Measurements from ENCODE around the gene COL25A1.

COL25A1 gene

DNA sequence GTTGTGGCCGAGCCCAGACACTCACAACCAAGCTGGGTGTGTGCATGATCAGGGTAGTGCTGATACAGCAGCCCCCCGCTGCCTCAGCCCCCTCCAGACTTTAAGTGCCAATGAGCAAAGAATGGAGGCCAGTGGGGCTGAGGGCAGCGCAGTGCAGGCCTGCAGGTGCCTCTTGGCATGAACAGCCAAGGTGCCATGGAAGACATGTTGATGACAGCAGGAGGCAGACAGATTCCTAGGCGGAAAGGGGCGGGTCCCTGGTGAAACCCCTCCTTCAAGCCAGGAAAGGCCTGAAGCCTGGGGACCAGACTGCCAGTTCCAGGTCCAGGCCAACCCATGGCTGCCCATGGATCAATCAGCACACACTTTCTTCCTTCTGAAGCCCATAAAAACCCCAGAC, 286.3 kb downstream of the COL25A1 start:
- TF ChIP-seq, protein P1, sequence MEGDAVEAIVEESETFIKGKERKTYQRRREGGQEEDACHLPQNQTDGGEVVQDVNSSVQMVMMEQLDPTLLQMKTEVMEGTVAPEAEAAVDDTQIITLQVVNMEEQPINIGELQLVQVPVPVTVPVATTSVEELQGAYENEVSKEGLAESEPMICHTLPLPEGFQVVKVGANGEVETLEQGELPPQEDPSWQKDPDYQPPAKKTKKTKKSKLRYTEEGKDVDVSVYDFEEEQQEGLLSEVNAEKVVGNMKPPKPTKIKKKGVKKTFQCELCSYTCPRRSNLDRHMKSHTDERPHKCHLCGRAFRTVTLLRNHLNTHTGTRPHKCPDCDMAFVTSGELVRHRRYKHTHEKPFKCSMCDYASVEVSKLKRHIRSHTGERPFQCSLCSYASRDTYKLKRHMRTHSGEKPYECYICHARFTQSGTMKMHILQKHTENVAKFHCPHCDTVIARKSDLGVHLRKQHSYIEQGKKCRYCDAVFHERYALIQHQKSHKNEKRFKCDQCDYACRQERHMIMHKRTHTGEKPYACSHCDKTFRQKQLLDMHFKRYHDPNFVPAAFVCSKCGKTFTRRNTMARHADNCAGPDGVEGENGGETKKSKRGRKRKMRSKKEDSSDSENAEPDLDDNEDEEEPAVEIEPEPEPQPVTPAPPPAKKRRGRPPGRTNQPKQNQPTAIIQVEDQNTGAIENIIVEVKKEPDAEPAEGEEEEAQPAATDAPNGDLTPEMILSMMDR (conservative IDR thresholded peaks at IDR 0.05) = no peak
- TF ChIP-seq ZFX (IDR thresholded peaks at IDR 0.05) = no peak
- no peak overlapping the region for H3K27ac ChIP-seq

DNA sequence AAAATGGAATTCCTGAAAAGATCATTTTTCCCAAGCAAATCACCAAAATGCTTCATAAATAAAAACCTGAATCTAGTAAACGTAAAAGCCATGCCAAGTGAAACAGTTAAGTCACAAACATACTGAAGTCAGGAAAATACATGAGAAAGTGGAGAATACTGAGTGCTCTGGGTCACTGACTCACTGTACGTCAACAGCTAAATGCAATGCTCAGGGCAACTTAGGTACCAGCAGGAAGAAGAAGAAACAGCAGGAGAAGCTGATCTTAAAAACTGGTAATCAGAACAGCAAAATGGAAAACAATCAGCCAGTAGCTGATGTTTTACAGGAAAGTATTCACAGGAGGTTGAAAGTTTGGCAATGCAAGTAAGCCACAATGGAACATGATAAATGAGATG, 287.0 kb downstream of the COL25A1 start:
- no peak overlapping the region for H3K27ac ChIP-seq
- TF ChIP-seq ZFX (IDR thresholded peaks at IDR 0.05) = no peak
- TF ChIP-seq, protein P1 (conservative IDR thresholded peaks at IDR 0.05) = no peak

DNA sequence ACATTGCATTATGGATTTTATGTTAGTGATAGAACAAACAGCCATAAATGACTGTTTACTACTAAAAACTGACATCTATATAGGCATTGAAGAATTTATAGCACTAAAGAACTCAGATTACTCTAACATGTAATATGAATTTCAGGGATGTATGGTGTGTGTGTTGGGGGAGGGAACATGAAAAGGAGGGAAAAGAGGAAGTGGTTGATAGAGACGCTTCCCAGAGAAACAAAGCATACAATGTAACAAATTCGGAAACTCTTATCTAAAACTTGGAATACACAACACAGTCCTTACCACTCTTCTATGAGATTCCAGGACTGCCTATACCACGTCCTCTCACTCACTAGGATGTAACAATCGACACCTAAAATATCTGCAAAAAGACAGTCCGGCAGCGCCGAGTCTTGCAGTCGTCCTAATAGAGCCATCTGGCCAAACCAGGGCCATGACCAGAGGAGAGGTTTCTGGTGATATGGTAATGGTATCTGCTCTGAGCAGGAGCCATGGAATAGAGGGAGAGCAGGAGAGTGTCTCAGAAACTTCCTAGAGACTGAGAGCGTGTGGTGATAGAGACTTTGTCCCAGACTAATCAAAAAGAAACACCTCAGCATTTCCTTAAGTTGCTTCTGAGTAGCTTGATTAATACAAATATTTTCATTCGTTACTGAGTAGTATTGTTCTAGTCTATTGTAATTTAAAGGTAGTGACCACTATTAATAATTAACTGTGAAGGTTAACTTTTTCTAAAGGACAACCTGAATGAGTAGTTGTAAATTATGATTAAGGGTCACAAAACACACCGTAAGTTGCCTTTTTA, 287.7 kb downstream of the COL25A1 start:
- TF ChIP-seq, protein P1 (conservative IDR thresholded peaks at IDR 0.05) = no peak
- TF ChIP-seq ZFX (IDR thresholded peaks at IDR 0.05) = no peak
- no peak overlapping the region for H3K27ac ChIP-seq

DNA sequence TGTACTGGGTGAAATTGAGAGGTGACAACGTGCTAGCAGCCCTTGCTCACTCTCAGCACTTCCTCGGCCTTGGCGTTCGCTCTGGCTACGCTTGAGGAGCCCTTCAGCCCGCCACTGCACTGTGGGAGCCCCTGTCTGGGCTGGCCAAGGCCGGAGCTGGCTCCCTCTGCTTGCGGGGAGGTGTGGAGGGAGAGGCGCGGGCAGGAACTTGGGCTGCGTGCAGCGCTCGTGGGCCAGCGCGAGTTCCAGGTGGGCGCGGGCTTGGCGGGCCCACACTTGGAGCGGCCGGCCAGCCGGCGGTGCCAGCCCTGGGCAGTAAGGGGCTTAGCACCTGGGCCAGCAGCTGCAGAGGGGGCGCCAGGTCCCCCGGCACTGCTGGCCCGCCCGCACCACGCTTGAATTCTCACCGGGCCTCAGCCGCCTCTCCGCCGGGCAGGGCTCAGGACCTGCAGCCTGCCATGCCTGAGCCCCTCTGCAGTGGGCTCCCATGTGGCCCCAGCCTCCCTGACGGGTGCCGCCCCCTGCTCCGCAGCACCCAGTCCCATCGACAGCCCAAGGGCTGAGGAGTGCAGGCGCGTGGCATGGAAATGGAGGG, 290.1 kb downstream of the COL25A1 start:
- TF ChIP-seq, protein P1 (conservative IDR thresholded peaks at IDR 0.05) = no peak
- TF ChIP-seq ZFX (IDR thresholded peaks at IDR 0.05) = no peak

DNA sequence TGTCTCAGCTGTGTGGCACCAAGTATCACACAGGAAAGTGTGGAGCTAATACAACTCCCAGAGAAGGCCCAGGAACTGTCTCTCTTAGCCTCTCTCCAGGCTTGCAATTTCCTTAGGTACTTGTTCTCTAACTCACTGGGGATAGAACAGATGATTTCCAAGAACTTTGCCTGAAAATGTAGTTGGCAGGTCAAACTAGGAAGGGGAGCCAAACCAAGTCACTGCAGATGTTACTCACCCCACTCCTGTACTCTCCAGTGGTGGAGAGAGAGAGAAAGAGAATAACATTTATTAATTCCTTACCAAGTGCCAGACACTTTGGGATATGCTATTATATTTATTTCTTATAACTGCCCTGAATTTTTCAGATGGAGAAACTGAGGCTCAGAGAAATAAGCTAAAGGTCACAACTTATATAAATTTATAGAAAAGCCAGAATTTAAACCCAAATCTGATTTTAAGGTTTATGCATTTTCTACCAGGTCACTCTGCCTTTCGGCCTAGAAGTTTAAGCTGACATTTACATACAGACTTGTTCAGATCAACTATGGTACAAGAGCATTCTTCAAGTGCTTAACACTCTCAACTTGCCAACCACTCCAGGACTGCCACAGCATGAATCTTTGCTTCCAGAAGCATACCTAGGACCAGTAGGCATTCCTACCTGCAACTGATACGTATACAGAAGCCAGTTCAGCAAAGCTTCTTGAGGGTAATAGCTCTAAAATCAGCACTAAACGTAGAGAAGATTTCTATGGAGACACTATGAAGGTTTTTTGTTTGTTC, 291.0 kb downstream of the COL25A1 start:
- no peak overlapping the region for H3K27ac ChIP-seq
- TF ChIP-seq ZFX (IDR thresholded peaks at IDR 0.05) = no peak
- TF ChIP-seq, protein P1 (conservative IDR thresholded peaks at IDR 0.05) = no peak

More for the DNA sequence above, 290.1 kb downstream of the COL25A1 start:
- H3K27ac ChIP-seq = no peak overlapping the region

DNA sequence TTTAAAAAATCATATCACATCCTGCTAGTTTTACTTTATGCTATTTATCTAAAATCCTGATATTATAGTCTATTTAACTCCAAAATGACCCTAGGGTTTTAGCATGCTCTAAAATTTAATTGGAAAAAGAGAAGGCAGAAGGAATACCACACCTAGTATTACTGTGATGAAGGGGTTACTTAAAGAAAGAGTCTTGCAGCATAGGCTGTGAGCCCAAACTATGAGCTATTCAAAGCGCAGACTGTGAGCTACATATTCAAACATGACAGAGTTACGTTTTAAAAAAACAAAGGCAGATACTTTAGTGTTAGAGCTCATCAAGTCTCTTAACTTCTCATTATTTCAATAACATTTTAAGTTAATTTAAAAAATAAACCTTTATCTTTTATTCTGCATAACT, 291.9 kb downstream of the COL25A1 start:
- TF ChIP-seq, protein P1 (conservative IDR thresholded peaks at IDR 0.05) = no peak
- TF ChIP-seq ZFX (IDR thresholded peaks at IDR 0.05) = no peak
- H3K27ac ChIP-seq = no peak overlapping the region

DNA sequence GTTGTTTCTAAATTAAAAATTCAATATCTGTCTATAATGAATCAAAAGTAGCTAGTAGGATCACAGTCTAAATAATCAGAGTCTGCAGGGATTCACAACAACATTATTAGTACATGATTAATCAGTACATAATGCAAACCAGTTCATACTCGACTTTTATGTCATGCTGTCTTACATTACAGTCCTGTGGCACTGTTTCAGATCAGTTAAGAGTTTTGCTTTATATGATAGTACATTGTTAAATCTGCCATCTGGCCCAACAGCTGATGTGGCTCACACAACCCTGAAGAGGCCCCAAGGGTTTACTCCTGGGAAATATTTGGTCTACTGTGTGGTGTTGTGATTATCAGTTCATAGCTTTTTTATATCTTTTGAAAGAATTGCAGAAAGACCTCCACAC, 292.5 kb downstream of the COL25A1 start:
- TF ChIP-seq, protein P1 (conservative IDR thresholded peaks at IDR 0.05) = no peak
- no peak for TF ChIP-seq ZFX (IDR thresholded peaks at IDR 0.05)
- no peak overlapping the region for H3K27ac ChIP-seq
